ENCODE results near the gene LGALS3. TPM values are rescaled to one million over a fixed set of nuclear protein-coding genes. Genes with fewer than 3 reads are reported as not detected.
A peak's percentile ranks its signal among the peaks of the same experiment; 100 is the strongest.

LGALS3 gene
- total and polyA plus RNA-seq, 11 donors = 143 to 372 (median 205) TPM

- intact Hi-C loops (cut with DNase I) = no loop called here
- H3K27me3 ChIP-seq = no peaks in the 10 kb centered on the region
- TF ChIP-seq POLR2A (IDR thresholded peaks at IDR 0.05) = no peak
- TF ChIP-seq CTCF (IDR thresholded peaks at IDR 0.05) = no peak
- 73 to 84% (median 79%) methylated on average over 4 of the region's 4 CpGs for WGBS, 4 donors
- peaks cover 0 to 10% (median 0%) of the 10 kb centered on the region in 9 donors for H3K36me3 ChIP-seq
- H3K4me1 ChIP-seq = no peaks in the 10 kb centered on the region
- no peak for ATAC-seq
- no peak for DNase-seq
- H3K9me3 ChIP-seq = no peaks in the 10 kb centered on the region
- no peak overlapping the region for H3K4me3 ChIP-seq
- H3K27ac ChIP-seq = no peak overlapping the region
Observed at GRCh38 chr14:55180434-55180833, 51.4 kb downstream of the LGALS3 start.

DNA sequence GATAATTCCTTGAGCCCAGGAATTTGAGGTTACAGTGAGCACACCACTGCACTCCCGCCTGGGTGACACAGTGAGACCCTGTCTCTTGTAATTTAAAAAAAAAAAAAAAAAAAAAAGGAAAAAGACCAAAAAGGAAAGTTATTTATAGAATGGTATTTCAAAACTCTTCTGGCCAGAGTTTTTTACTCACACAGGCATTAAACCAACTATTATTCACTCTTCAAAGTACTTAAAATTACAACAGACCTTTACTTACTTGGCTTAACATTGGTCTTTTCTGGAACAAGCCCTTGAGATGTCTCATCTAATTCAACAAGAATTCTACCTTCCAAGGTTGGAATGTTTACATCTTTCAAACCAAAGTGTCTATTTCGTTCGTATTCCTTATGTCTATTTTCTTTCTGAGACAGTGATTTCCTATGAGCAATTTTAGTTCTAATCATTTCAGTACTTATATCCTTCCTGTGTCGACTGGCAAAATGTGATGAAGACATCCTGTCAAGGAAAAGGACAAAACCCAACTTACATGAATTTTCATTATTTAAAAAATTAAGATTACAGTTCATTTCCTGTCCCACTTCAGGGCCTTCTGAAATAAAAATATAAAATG lies 59.7 kb downstream of the LGALS3 start:
- peaks cover 0 to 13% (median 5%) of the 10 kb centered on the region in 12 donors for H3K4me1 ChIP-seq
- no peak overlapping the region for H3K4me3 ChIP-seq
- no peaks in the 10 kb centered on the region for H3K36me3 ChIP-seq
- H3K27me3 ChIP-seq = no peaks in the 10 kb centered on the region
- ATAC-seq (no peak), DNase-seq (no peak)
- no peak overlapping the region for H3K27ac ChIP-seq
- no peaks in the 10 kb centered on the region for H3K9me3 ChIP-seq
- 60 to 69% (median 64%) methylated on average over 4 of the region's 4 CpGs for WGBS, 4 donors
- TF ChIP-seq CTCF (IDR thresholded peaks at IDR 0.05) = no peak
- no peak for TF ChIP-seq POLR2A (IDR thresholded peaks at IDR 0.05)
- intact Hi-C loops (cut with DNase I) = no loop called here

GRCh38 chr14:55190906-55191202 lies 61.8 kb downstream of the LGALS3 start:
- ATAC-seq (no peak), DNase-seq (no peak)
- TF ChIP-seq CTCF (IDR thresholded peaks at IDR 0.05) = no peak
- no peak for TF ChIP-seq POLR2A (IDR thresholded peaks at IDR 0.05)
- intact Hi-C loops (cut with DNase I) = no loop called here
- no peaks in the 10 kb centered on the region for H3K9me3 ChIP-seq
- peak overlapping the region in 11 of 12 donors; percentile 5 to 76 (median 65) for H3K4me3 ChIP-seq
- peaks cover 0 to 13% (median 5%) of the 10 kb centered on the region in 12 donors for H3K4me1 ChIP-seq
- H3K36me3 ChIP-seq = no peaks in the 10 kb centered on the region
- 4 to 7% (median 6%) methylated on average over 8 of the region's 8 CpGs for WGBS, 4 donors
- no peak overlapping the region for H3K27ac ChIP-seq
- H3K27me3 ChIP-seq = no peaks in the 10 kb centered on the region

DNA sequence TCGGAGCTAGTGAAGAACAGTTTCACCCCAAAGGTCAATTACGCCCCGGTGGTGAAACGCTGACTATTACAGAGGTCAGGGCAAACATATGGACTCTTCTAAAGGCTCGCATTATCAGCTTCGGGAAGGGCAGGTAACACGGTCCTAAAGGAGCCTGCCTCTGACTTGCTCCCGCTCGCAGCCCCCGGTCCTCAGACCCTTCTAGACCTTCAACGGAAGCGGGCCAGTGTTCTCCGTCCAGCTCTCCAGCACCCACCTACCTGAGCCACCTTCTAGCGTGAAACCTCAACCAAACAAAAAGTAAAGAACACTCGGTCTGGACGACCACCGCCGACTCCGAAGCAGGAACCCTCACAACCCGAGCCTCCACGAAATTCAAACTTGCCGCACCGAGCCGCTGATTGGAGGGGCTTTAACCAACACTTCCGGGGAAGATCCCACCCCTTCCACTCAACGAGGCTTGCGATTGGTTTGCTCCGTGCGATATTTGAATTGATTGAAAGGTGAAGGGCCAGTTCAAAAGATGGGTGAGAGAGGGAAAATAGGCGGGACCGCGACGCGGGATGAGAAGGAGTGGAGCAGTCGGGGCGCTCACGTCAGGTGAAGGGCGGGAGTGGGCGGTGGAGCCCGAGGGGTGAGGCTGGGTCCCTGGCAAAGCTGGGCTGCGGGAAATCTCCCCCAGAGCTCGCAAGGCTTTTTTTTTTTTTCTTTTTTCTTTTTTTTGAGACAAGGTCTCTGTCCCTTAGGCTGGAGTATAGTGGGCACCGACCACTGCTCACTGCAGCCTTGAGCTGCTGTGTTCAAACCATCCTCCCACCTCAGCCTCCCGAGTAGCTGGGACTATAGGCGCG lies 62.4 kb downstream of the LGALS3 start, which contains the start of gene DLGAP5:
TSS of gene DLGAP5 (minus strand) at position 383 of the 851 bp plus-strand sequence. CDS start 2,406 bp downstream, outside the sequence.
- peak; percentile 97 to 100 (median 99) for ATAC-seq
- TF ChIP-seq CTCF (IDR thresholded peaks at IDR 0.05) = no peak
- TF ChIP-seq POLR2A (IDR thresholded peaks at IDR 0.05) = peak in 1 of 2 donors; percentile 33
- H3K27ac ChIP-seq = peak within 1 kb of the TSS in 8 of 12 donors; percentile 7 to 73 (median 57)

More for the DNA sequence above, 62.4 kb downstream of the LGALS3 start, which contains the start of gene DLGAP5:
- Histone ChIP-seq H3K9me3 (no peaks in the 10 kb centered on the region), H3K36me3 (no peaks in the 10 kb centered on the region), H3K4me1 (peaks cover 0 to 13% (median 5%) of the 10 kb centered on the region in 12 donors), H3K4me3 (peak within 1 kb of the TSS; percentile 24 to 76 (median 64)), H3K27me3 (no peaks in the 10 kb centered on the region)
- intact Hi-C loops (cut with DNase I) = no loop called here
- 2 to 3% (median 2%) methylated on average over 42 to 46 of the region's 46 CpGs for WGBS, 4 donors
- peak; percentile 92 to 94 (median 93) for DNase-seq
